NCI-H2107 treated with DMSO at 0.1 percent for 48 hours (cell line): ENCODE results near the gene DROSHA.
"Not testable (repeated sequence)": the region's sequence is repeated elsewhere in the genome, so short reads cannot be mapped to it uniquely, and the experiment has no call there.

ENCODE experiments used
- DNase-seq: peaks from one replicate; lab custom pipeline; 2025; ENCODE audit not compliant: unreplicated experiment; lab: John Stamatoyannopoulos, UW

DROSHA gene

DNA sequence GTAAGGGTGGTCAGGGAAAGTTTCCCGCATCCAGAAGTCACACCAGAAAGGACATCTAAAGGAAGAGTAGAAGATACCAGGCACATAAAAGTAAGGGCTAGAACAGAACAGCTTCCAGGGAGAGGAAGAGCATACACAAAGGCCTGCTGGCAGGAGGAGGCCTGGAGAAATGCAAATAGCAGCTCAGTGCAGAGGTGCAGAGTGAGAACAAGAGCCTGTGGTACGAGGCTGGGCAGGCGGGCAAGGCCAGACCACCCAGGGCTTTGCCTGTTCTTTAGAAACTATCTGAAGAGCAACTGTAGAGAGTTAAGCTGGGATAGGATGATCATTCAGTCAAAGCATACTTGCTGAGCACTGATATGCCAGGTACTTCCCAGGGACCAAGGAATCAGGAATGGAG, 115.3 kb downstream of the DROSHA start:
- no peak for DNase-seq

DNA sequence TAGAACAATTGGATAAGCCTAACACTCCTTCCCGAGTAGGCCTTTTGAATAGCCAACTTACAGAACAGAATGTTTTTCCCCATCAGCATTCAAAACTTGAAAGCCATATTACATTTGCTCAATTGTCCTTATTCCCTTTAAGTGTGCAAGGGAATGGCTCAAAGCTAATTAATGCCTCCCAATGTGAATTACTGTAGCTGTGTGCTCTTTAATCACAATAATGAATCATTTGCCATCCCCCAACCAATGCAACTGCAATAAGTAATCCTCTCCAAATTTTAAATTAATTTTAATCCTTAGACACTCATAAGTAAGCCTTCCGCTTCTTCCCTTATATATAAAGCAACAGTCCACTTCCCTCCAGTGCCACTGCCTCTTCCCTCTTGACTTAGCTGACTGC, 115.9 kb downstream of the DROSHA start:
- no peak for DNase-seq

DNA sequence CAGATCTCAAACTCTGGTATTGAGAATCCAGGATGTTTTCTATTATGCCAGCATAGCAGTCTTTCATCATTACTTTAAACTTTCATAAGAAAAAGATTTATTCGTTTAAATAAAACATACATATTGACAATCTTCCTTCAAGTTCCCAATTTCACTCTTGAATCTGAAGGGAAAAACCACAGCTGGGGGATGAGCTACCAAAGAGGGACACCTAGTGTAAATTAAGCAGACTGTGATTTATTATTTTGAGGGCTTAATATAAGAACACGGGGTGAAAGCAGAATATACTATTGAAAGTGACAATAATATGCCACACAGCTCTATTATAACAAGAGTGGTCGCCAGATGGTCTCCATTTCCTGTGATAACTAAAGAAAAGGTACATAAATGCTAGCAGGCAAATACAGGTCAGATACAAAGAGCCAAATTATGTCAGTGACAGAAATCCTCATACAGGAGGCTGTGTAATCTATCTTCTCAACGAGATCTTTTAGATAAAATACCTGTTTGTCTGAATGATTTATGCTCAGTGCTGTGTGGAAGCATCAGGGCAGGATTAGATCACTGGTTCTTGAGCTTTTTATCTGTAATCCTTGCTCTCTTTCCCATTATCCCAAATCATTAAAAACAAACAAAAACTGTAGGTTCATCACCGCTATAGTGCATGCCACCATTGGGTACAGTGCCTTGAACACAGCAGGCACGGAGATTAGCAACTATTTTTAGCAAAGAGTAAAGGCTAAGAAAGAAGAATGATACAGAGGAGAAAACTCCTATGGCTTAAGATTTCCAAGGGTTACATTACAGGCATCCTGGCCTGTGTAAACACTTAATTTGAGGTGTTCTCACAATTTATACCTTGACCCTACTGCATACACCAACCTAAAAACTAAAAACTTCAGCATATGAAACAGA, 116.6 kb downstream of the DROSHA start:
- DNase-seq: no peak

DNA sequence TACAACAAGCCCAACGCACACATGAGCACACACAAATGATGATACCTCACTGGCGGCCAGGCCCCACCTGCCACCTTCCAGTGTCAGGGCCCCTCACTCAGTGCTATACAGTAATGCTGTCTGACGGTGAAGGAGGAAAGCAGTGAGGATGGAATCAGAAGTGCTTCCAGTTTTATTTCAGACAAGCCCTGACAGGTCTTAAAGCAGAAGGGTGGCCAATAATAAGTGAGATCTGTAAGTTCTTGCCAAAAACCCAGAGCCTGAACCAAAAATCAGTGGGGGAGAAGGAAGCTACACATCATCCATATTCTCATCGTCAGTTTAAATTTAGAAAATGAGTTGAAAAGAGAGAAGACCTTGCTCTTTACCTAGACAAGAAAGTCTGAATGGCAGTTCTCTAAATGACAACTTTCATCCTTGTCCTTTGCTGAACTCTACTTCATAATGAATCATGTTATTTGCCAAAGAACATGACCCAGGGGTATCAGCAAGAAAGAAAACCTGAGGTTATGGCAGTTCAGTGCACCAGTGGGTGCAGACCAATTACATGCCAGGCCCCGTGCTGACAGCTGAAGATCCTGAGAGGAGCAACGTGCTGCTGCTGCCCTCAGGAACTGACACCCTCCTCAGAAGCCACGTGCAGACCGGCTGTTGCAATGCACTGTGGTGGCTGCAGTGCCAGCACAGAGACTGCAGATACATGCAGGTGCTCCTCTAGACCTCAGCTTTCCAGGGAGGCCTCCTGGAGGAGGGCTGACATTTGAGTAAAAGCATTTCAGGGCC, 118.7 kb downstream of the DROSHA start:
- DNase-seq: no peak

DNA sequence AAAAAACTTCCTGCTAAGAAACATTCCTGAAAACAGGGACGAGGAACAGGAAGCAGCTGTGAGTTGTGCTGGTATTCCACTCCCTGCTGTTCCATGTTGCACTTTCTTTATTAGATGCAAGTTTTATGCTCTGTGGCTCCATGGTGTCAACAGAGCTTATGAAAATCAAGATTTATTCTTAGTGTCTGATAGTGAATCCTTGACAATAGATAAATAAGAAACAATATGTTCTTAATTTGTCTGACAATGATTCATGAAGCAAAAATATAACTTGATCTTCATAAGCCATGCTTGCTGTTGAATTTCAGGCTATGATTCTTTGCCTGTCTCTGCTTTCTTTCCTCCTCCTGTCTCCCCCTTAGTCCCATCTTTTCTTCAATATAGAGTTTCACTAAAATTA, 119.6 kb downstream of the DROSHA start:
- DNase-seq: no peak

DNA sequence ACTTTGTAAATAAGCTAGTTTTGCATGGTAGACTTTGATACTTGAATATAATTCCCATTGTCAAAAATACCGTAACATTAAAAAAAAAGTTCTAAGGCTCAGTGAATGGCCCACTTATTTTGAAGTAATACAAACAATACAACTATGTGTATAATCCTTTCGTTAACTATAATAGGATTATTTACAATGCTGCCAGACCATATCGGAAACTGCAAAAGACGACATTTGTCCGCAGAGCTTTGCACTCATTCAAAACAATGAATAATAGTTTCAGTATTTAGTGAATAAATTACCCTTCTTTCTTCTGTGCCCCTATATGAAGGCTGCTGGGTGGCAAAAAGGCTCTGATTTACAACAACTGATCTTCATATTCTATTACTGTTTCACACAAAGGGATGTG, 121.8 kb downstream of the DROSHA start:
- DNase-seq: no peak

DNA sequence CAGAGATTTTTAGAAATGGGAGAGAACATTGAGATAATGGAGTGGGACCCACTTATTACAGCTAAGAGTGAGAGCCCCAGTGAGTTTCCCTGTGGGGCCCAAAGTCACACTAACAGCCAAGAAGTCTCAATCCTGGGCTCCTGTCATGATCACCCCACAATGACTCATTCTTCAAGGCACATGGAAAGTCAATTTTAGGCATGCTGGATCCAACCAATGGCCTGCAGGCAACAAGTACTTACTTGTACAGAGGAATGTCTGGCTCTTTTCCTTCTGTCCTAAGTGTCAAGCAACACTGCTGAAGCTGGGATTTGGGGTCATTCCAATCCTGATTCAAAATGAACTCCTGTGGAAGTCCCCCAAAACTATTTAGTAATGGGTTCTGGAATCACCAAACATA, 123.1 kb downstream of the DROSHA start:
- no peak for DNase-seq

DNA sequence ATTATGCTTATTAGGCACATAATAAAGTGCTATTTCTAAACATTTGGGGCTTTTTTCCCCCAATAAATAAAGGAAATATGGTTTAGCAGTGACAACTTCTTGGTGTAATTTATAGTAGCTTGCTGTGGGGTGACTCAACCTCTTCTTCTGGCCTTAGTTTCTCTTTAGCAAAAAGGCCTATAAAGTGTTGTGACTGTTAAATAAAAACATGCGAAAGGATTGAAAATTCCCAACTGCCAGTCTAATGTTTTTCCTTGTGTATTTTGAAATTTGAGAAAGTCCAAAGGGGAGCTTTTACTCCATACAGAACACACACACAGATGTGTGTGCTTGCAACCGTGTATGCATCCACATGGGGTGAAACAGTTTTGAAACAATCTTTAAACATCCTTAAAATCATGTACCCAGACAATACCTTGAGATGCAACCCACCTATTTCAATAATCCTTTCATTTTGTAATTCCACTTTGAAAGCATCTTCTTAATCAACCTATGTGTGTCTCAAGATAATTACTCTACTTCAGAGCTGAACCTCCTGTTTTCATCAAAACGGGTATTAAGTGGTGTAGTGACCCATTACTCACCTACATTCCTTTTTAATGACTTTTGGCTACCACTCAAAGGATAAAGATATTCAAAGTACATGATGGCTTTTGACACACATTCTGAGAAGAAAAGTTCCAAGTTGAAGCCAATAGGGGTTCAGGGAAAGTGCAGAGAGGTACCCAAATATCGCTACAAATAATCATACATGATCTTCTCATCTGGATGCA, 123.8 kb downstream of the DROSHA start:
- no peak for DNase-seq

DNA sequence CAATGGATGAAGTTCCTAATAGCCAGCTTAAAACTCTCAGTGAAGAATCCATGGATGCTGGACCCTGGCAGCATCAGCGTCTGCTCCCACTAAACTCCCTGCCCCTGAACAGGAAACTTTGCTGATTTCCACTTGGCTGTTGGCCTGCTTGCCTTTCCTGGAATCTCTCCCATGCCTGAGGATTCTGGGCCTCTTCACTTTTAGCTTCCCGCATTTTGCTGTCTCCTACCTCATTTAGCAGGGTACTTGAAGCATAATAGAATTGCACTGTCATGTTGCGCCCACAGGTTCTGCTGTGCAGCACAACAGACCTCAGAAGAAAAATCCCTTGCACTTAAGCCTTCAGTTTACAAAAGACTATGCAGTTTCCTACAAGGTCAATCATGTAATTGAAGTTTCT, 127.6 kb downstream of the DROSHA start:
- no peak for DNase-seq

DNA sequence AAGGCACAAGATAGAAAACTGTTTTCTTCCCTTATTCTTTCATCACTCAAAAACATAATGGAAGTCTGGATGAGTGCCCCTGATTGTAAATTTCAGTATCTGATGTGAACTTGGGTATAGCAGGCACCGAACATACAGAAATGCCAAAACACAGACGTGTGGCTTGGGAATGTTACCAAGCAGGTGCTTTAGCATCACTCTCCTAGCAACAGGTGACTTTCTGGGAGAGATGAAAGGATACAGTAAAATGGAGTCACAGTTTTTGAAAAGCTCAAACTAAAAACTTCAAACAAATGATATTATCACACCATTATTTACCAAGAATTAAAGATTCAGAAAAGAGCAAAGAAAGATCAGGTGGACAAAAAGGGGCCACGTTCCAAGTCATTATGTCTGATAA, 130.2 kb downstream of the DROSHA start:
- DNase-seq: no peak

DNA sequence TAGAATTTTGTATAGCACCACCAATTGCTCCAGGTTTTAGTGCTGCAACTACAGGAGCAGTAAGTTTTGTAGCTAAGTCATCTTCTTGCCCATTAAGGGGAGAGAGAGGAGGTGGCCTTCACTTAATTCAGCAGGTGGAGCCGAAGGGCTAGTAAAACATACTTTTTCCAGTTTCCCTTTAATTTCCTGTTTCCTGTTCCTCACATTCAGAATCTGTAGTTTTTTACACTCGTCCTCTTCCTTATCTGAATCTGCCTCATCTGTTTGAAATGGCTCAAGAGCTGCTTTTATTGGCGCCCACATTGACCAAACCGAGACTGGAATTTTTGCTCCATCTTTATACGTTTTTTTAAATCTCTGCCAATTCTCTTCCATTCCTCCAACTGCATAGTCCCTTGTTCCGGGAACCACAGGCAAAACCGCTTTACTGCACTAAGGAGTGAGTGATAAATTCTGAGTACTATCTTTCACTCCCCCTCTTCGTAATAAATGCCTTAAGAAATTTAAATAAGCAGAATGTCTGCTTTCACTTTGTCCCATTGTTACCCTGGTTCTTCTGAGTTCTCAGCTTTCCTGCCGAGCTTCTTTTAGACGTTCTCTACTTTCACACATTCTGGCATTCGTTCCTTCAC, 133.9 kb downstream of the DROSHA start:
- no peak for DNase-seq

DNA sequence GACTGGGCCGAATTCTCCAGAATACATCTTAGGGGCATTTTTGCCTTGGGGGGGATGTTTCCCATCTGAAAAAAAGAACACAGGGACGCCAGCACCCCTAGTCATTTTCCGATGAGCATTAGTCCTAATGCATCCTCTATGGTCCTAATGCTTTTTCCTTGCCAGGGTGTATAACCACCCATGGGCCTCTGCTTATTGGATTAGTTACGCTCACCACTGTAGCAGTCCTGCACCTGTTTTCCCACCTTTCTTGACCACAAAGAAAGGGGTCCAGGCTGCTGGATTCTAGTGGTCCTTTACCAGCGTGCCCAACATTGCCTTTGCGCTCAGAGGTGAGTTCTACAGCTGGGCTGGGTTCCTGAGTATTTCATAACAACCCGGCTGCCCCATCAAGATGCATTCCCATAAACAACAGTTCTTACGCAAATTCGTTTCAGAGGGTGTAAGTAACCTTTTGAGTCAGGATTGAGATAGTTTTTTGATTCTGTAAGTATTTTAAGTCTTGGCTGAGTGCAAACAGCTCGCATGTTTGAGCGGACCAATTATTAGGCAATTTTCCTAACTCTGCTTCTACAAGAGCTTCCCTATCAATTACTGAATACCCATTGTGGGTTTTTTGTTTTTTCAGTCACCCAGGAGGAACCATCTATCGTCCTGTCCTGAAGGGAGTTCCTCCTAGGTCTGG, 135.1 kb downstream of the DROSHA start:
- no peak for DNase-seq

DNA sequence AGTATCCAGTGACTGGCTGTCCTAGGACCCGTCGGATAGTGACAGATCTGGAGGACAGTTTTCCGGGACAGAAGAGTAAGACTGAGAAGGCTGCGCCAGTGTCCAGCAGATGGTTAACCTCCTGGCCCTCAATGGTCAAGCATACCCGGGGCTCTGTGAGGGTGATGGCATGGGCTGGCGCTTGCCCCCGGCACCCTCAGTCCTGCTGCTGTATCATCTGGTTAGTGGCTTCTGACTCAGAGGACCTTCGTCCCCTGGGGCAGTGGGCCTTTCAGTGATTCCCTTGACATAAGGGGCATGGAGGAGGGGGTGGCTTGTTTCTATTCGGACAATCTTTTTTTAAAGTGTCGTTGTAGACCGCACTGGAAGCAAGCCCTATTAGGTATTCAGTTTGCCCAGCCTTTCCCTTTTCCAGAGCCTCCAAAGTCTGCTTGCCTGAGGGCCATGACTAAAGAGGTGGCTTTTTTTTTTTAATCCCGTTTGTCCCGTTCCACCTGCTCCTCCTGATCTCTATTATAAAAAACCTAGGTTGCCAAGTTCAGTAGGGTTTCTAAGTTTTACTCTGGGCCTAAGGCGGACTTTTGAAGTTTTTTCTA, 136.3 kb downstream of the DROSHA start:
- not testable (repeated sequence) for DNase-seq

DNA sequence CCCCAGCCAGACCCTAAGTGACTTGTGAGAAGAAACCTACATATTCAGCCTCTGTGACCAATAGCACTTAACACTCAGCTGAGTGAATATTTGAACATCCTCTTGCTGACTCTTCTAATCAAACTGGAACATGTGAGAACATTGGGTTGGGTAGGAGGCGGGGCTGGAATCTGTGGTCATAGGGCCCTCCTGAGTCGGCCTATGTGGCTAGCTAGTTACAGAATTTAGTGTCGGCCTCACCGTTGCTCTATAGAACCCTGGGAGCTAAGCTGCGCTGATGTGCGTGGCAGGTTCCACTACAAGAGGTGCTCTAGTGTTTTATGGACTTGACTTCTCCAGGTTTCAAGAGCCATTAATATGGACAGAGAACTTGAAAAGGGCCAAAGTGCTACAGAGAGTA, 138.8 kb downstream of the DROSHA start:
- DNase-seq: no peak

DNA sequence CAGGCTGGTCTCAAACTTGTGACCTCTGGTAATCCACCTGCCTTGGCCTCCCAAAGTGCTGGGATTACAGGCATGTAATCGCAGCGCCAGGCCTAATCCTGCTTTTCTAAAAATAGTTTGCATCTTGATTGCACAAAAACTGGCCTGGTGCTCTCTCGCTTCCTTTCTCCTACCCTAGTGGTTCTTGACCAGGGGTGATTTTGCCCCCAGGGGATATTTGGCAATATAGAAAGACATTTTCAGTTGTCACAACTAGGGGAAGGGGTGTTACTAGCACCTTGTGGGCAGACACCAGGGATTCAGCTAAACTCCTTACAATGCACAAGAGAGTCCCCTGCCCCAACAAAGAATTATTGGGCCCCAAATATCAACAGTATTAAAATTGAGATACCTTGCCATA, 139.8 kb downstream of the DROSHA start:
- no peak for DNase-seq

DNA sequence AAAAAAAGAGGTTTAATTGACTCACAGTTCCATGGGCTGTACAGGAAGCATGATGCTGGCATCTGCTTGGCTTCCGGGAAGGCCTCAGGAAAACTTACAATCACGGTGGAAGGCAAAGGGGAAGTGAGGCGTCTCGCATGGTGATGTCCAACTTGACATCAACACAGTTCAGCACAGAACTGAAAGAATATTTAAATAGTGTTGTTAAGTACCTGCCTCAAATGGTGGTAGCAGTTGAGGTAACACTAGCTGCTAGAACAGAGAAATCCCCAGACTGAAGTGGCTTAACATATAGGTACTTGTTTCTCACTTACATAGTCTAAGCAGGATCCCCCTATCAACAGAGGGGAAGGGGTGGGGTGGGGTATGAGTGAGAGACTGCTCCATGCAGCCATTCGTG, 141.6 kb downstream of the DROSHA start:
- DNase-seq: no peak

DNA sequence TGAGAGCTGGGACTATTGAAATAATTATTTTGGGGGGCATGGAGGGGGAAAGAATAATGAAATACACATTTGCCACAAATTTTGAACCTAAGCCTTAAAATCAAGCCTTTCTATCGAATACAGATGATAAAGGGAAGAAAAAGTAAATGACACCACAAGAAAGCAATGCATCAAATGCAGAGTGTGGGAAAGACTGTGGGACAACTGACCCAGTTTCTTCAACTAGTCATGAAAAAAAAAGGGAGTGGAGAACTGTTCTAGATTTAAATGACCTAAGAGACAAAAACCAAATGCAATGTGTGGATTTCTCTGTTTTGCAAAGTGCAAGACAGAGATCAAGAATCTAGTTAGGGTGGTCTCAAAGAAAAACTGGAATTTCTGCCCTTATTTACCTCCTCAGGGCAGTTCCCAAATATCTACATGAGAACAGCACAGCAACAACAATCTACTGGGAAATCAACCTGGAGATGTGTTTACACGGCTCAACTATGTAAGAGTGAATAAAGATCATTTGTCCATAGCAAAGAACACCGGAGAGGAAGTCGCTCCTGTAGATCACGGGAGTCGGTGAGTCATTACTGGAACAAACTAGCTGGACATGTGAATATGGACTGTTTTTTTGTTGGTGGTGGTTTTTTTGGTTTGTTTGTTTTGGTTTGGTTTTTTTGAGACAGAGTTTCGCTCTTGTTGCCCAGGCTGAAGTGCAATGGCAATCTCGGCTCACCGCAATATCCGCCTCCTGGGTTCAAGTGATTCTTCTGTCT, 145.9 kb downstream of the DROSHA start:
- no peak for DNase-seq

DNA sequence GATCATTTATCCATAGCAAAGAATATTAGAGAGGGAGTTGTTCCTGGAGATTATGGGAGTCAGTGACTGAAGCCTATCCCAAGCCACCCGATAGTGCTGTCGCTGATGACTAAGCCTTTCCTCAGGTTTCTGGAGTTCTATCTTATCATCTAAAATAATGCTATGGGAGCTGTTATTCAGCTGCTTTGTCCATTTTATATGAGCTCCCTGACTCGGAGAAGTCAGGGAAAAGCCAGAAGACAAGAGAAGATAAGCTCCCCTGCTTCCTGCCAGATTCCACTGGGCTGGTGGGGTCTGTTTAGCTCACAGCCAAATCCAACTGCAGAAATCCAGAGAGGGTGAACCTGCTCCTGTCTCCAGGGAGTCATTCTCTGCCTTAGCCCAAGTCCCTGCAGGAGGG, 148.2 kb downstream of the DROSHA start:
- no peak for DNase-seq
